GM23338 (cell line): Measurements from ENCODE around the gene ACOX2. TPM values are rescaled to one million over a fixed set of nuclear protein-coding genes. Genes with fewer than 3 reads are reported as not detected.

Experiments
- ATAC-seq: fragments of 200-7000 bp; cut with Tn5 transposase; 3 replicates; pipeline ENCODE4 v1.9.1; 2020
- DNase-seq: peaks from one replicate; pipeline ENCODE4 v3.0.0-alpha.2; 2015; ENCODE audit warnings: low spot score
- H2AFZ ChIP-seq: fragments of 200-600 bp; sonication (generic); 2 replicates; pipeline ENCODE4 v1.8.0; 2016; ENCODE audit warnings: antibody characterized with exemption, mild to moderate bottlenecking, moderate library complexity
- H3F3A ChIP-seq: fragments of 200-600 bp; sonication (generic); replicated peaks from 2 replicates; pipeline ENCODE4 v1.8.0; 2017; ENCODE audit warnings: antibody characterized with exemption, mixed run types, low read depth
- H3K27ac ChIP-seq: fragments of 200-600 bp; sonication (generic); 2 replicates; pipeline ENCODE4 v1.6.1; 2016; ENCODE audit warnings: low read depth
- H3K27me3 ChIP-seq: fragments of 200-600 bp; sonication (generic); 2 replicates; pipeline ENCODE4 v1.8.0; 2016; ENCODE audit warnings: mild to moderate bottlenecking, mixed run types, moderate library complexity; ENCODE audit not compliant: insufficient read depth
- H3K36me3 ChIP-seq: fragments of 200-600 bp; sonication (generic); 2 replicates; pipeline ENCODE4 v1.8.0; 2016; ENCODE audit warnings: mild to moderate bottlenecking; ENCODE audit not compliant: insufficient read depth
- H3K4me1 ChIP-seq: fragments of 200-600 bp; sonication (generic); 2 replicates; pipeline ENCODE4 v1.8.0; 2016; ENCODE audit warnings: mild to moderate bottlenecking, moderate library complexity; ENCODE audit not compliant: insufficient read depth
- H3K4me2 ChIP-seq: fragments of 200-600 bp; sonication (generic); 2 replicates; pipeline ENCODE4 v1.7.1; 2017; ENCODE audit warnings: mixed run types
- H3K4me3 ChIP-seq: fragments of 200-600 bp; sonication (generic); 2 replicates; pipeline ENCODE4 v1.6.1; 2016; ENCODE audit warnings: mixed run types
- H3K79me2 ChIP-seq: fragments of 200-600 bp; sonication (generic); replicated peaks from 2 replicates; pipeline ENCODE4 v1.8.0; 2017; ENCODE audit warnings: mild to moderate bottlenecking; ENCODE audit not compliant: insufficient read depth
- H3K9me2 ChIP-seq: fragments of 200-600 bp; sonication (generic); 2 replicates; pipeline ENCODE4 v1.8.0; 2017; ENCODE audit not compliant: insufficient read depth
- H4K20me1 ChIP-seq: fragments of 200-600 bp; sonication (generic); replicated peaks from 2 replicates; pipeline ENCODE4 v1.8.0; 2017; ENCODE audit warnings: mild to moderate bottlenecking; ENCODE audit not compliant: insufficient read depth
- H3K27ac Mint-ChIP-seq: 2 replicates; pipeline ENCODE4 v1.8.0; 2020; ENCODE audit warnings: inconsistent platforms, mild to moderate bottlenecking, moderate library complexity, mixed read lengths
- H3K27me3 Mint-ChIP-seq: 3 replicates; pipeline ENCODE4 v1.8.0; 2022; ENCODE audit warnings: low read depth, mild to moderate bottlenecking, moderate library complexity, mixed read lengths, inconsistent platforms; ENCODE audit not compliant: insufficient read depth, poor library complexity
- H3K36me3 Mint-ChIP-seq: 3 replicates; pipeline ENCODE4 v1.8.0; 2021; ENCODE audit warnings: low read depth, mild to moderate bottlenecking, inconsistent platforms, moderate library complexity, mixed read lengths
- H3K4me1 Mint-ChIP-seq: 3 replicates; pipeline ENCODE4 v1.8.0; 2020; ENCODE audit warnings: mild to moderate bottlenecking, inconsistent platforms, mixed read lengths
- H3K4me3 Mint-ChIP-seq: 3 replicates; pipeline ENCODE4 v1.8.0; 2021; ENCODE audit warnings: moderate library complexity, mild to moderate bottlenecking, inconsistent platforms, mixed read lengths
- H3K9me3 Mint-ChIP-seq: 3 replicates; pipeline ENCODE4 v1.8.0; 2020; ENCODE audit warnings: moderate library complexity, mild to moderate bottlenecking, inconsistent platforms, mixed read lengths
- CREB1 ChIP-seq: fragments of 250-450 bp; sonication (Bioruptor Pico); IDR thresholded peaks from 2 replicates; pipeline ENCODE4 v1.5.0; 2020; ENCODE audit warnings: low read depth, mild to moderate bottlenecking, moderate library complexity
- EZH2 ChIP-seq: fragments of 200-600 bp; sonication (generic); IDR thresholded peaks from one replicate; pipeline ENCODE4 v1.8.0; 2017; ENCODE audit warnings: antibody characterized with exemption, mild to moderate bottlenecking, low read depth; ENCODE audit not compliant: unreplicated experiment
- EZH2phosphoT487 ChIP-seq: fragments of 200-600 bp; sonication (generic); IDR thresholded peaks from one replicate; pipeline ENCODE4 v1.8.1; 2018; ENCODE audit warnings: antibody characterized with exemption; ENCODE audit not compliant: unreplicated experiment
- JUNB ChIP-seq: IDR thresholded peaks from one replicate; pipeline ENCODE4 v1.6.1; 2016; ENCODE audit warnings: antibody characterized with exemption; ENCODE audit not compliant: unreplicated experiment
- NANOG ChIP-seq: IDR thresholded peaks from 2 replicates; pipeline ENCODE4 v1.6.1; 2016; ENCODE audit warnings: antibody characterized with exemption, borderline replicate concordance
- POLR2AphosphoS5 ChIP-seq: IDR thresholded peaks from 2 replicates; pipeline ENCODE4 v1.6.1; 2016; ENCODE audit warnings: antibody characterized with exemption, low read depth
- STAT1 ChIP-seq: IDR thresholded peaks from one replicate; pipeline ENCODE4 v1.6.1; 2016; ENCODE audit warnings: antibody characterized with exemption; ENCODE audit not compliant: unreplicated experiment
- ZNF114 ChIP-seq: fragments of 250-450 bp; sonication (Bioruptor Pico); IDR thresholded peaks from 2 replicates; pipeline ENCODE4 v1.5.0; 2020; ENCODE audit warnings: mild to moderate bottlenecking, moderate library complexity
- ZNF331 ChIP-seq: fragments of 250-450 bp; sonication (Bioruptor Pico); IDR thresholded peaks from 2 replicates; pipeline ENCODE4 v1.5.0; 2020; ENCODE audit warnings: low read depth, mild to moderate bottlenecking, moderate library complexity
- polyA plus RNA-seq: library from polyadenylated mRNA; unstranded; fragments of >200 nt; fragmentation: Nextera tagmentation; extraction: Ambion mirVana; gene quantifications from 2 replicates; pipeline ENCODE4 v1.2.1, GENCODE V29; 2016
- total RNA-seq: library from RNA; depleted of rRNA; stranded (reverse); fragments of >200 nt; shearing (Covaris generic); gene quantifications from 2 replicates; pipeline ENCODE4 v1.2.3, GENCODE V29; 2014
- TF ChIP-seq, protein P1 (sequence below): IDR thresholded peaks from one replicate; pipeline ENCODE4 v1.6.1; 2018; ENCODE audit warnings: antibody characterized with exemption; ENCODE audit not compliant: unreplicated experiment
- TF ChIP-seq, protein P2 (sequence below), 2 experiments: fragments of 200-600 bp in 1 of 2; sonication (generic) in 1 of 2; conservative IDR thresholded peaks; 2 replicates each; pipeline versions ENCODE4 v1.5.1 to v1.6.1; 2016 to 2017; ENCODE audit warnings: antibody characterized with exemption in 2 of 2, low read depth in 2 of 2, mild to moderate bottlenecking in 2 of 2, moderate library complexity in 1 of 2
- TF ChIP-seq, protein P3 (sequence below): IDR thresholded peaks from 2 replicates; pipeline ENCODE4 v1.6.1; 2016; ENCODE audit warnings: antibody characterized with exemption
- TF ChIP-seq, protein P4 (sequence below): fragments of 250-450 bp; sonication (Bioruptor Pico); IDR thresholded peaks from 2 replicates; pipeline ENCODE4 v1.5.0; 2020; ENCODE audit warnings: mild to moderate bottlenecking, moderate library complexity

ACOX2 gene
- total and polyA plus RNA-seq, 2 experiments from 2014 or later = 1.1 to 1.9 TPM

DNA sequence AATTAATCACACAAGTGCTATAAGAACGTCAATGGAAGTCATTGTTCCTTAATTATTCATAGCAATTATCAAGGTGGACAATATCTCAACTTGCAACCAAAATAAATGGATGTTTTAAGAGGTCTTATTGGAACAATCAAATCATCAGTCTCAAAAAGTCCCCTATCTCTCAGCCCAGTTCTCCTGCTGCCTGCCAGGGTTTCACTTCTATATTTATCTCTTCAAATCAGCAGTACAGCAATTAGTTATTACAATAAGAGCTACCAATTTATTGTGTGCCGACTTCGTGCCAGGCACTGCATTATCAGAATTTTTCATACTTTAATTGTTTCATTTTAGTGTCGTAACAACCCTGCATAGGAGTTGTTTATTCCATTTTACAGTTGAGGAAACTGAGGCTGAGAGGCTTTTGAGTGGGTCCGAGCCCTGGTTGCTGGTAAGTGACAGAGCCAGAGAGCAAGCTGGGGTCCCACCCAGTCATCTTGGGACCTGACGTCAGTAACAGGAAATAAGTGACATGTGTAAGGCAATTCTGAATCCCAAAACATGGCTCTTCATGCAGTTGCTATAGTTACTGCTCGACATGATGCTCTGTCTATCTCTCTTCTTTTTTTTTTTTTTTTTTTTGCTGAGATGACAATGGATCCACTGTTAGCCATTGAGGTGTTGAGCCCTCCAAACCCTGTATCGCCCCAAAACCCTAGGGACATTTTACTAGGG is 53.9 kb downstream of the ACOX2 start:
- H3K36me3 ChIP-seq = no peaks in the 10 kb centered on the region
- DNase-seq (no peak), ATAC-seq (no peak)
- no peak overlapping the region for H3K4me2 ChIP-seq
- no peaks in the 10 kb centered on the region; the same call in 1 of the 2 replicates for H3K4me1 ChIP-seq
- Mint-ChIP-seq H3K4me1 (peaks cover 4% of the 10 kb centered on the region), H3K27ac (no peak overlapping the region), H3K27me3 (peaks cover 8% of the 10 kb centered on the region), H3K36me3 (no peaks in the 10 kb centered on the region), H3K4me3 (no peak overlapping the region), H3K9me3 (no peaks in the 10 kb centered on the region; the same call in 2 of the 3 replicates)
- no peak overlapping the region for H3K27ac ChIP-seq
- H4K20me1 ChIP-seq = no peaks in the 10 kb centered on the region
- no peaks in the 10 kb centered on the region for H3K27me3 ChIP-seq
- H3F3A ChIP-seq = no peaks in the 10 kb centered on the region
- no peak overlapping the region for H2AFZ ChIP-seq
- TF ChIP-seq CREB1 (CRISPR knock-in tag) = no peak
- TF ChIP-seq ZNF331 = no peak
- TF ChIP-seq JUNB = no peak
- TF ChIP-seq POLR2AphosphoS5 = no peak
- TF ChIP-seq, protein P1, sequence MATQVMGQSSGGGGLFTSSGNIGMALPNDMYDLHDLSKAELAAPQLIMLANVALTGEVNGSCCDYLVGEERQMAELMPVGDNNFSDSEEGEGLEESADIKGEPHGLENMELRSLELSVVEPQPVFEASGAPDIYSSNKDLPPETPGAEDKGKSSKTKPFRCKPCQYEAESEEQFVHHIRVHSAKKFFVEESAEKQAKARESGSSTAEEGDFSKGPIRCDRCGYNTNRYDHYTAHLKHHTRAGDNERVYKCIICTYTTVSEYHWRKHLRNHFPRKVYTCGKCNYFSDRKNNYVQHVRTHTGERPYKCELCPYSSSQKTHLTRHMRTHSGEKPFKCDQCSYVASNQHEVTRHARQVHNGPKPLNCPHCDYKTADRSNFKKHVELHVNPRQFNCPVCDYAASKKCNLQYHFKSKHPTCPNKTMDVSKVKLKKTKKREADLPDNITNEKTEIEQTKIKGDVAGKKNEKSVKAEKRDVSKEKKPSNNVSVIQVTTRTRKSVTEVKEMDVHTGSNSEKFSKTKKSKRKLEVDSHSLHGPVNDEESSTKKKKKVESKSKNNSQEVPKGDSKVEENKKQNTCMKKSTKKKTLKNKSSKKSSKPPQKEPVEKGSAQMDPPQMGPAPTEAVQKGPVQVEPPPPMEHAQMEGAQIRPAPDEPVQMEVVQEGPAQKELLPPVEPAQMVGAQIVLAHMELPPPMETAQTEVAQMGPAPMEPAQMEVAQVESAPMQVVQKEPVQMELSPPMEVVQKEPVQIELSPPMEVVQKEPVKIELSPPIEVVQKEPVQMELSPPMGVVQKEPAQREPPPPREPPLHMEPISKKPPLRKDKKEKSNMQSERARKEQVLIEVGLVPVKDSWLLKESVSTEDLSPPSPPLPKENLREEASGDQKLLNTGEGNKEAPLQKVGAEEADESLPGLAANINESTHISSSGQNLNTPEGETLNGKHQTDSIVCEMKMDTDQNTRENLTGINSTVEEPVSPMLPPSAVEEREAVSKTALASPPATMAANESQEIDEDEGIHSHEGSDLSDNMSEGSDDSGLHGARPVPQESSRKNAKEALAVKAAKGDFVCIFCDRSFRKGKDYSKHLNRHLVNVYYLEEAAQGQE = no peak
- TF ChIP-seq EZH2 = no peak
- TF ChIP-seq STAT1 = no peak
- TF ChIP-seq, protein P2, sequence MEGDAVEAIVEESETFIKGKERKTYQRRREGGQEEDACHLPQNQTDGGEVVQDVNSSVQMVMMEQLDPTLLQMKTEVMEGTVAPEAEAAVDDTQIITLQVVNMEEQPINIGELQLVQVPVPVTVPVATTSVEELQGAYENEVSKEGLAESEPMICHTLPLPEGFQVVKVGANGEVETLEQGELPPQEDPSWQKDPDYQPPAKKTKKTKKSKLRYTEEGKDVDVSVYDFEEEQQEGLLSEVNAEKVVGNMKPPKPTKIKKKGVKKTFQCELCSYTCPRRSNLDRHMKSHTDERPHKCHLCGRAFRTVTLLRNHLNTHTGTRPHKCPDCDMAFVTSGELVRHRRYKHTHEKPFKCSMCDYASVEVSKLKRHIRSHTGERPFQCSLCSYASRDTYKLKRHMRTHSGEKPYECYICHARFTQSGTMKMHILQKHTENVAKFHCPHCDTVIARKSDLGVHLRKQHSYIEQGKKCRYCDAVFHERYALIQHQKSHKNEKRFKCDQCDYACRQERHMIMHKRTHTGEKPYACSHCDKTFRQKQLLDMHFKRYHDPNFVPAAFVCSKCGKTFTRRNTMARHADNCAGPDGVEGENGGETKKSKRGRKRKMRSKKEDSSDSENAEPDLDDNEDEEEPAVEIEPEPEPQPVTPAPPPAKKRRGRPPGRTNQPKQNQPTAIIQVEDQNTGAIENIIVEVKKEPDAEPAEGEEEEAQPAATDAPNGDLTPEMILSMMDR (conservative IDR thresholded peaks at IDR 0.05; ENCODE audit: low read depth in 2 of 2) = no peak
- TF ChIP-seq, protein P3, sequence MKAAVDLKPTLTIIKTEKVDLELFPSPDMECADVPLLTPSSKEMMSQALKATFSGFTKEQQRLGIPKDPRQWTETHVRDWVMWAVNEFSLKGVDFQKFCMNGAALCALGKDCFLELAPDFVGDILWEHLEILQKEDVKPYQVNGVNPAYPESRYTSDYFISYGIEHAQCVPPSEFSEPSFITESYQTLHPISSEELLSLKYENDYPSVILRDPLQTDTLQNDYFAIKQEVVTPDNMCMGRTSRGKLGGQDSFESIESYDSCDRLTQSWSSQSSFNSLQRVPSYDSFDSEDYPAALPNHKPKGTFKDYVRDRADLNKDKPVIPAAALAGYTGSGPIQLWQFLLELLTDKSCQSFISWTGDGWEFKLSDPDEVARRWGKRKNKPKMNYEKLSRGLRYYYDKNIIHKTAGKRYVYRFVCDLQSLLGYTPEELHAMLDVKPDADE = no peak
- TF ChIP-seq, protein P4, sequence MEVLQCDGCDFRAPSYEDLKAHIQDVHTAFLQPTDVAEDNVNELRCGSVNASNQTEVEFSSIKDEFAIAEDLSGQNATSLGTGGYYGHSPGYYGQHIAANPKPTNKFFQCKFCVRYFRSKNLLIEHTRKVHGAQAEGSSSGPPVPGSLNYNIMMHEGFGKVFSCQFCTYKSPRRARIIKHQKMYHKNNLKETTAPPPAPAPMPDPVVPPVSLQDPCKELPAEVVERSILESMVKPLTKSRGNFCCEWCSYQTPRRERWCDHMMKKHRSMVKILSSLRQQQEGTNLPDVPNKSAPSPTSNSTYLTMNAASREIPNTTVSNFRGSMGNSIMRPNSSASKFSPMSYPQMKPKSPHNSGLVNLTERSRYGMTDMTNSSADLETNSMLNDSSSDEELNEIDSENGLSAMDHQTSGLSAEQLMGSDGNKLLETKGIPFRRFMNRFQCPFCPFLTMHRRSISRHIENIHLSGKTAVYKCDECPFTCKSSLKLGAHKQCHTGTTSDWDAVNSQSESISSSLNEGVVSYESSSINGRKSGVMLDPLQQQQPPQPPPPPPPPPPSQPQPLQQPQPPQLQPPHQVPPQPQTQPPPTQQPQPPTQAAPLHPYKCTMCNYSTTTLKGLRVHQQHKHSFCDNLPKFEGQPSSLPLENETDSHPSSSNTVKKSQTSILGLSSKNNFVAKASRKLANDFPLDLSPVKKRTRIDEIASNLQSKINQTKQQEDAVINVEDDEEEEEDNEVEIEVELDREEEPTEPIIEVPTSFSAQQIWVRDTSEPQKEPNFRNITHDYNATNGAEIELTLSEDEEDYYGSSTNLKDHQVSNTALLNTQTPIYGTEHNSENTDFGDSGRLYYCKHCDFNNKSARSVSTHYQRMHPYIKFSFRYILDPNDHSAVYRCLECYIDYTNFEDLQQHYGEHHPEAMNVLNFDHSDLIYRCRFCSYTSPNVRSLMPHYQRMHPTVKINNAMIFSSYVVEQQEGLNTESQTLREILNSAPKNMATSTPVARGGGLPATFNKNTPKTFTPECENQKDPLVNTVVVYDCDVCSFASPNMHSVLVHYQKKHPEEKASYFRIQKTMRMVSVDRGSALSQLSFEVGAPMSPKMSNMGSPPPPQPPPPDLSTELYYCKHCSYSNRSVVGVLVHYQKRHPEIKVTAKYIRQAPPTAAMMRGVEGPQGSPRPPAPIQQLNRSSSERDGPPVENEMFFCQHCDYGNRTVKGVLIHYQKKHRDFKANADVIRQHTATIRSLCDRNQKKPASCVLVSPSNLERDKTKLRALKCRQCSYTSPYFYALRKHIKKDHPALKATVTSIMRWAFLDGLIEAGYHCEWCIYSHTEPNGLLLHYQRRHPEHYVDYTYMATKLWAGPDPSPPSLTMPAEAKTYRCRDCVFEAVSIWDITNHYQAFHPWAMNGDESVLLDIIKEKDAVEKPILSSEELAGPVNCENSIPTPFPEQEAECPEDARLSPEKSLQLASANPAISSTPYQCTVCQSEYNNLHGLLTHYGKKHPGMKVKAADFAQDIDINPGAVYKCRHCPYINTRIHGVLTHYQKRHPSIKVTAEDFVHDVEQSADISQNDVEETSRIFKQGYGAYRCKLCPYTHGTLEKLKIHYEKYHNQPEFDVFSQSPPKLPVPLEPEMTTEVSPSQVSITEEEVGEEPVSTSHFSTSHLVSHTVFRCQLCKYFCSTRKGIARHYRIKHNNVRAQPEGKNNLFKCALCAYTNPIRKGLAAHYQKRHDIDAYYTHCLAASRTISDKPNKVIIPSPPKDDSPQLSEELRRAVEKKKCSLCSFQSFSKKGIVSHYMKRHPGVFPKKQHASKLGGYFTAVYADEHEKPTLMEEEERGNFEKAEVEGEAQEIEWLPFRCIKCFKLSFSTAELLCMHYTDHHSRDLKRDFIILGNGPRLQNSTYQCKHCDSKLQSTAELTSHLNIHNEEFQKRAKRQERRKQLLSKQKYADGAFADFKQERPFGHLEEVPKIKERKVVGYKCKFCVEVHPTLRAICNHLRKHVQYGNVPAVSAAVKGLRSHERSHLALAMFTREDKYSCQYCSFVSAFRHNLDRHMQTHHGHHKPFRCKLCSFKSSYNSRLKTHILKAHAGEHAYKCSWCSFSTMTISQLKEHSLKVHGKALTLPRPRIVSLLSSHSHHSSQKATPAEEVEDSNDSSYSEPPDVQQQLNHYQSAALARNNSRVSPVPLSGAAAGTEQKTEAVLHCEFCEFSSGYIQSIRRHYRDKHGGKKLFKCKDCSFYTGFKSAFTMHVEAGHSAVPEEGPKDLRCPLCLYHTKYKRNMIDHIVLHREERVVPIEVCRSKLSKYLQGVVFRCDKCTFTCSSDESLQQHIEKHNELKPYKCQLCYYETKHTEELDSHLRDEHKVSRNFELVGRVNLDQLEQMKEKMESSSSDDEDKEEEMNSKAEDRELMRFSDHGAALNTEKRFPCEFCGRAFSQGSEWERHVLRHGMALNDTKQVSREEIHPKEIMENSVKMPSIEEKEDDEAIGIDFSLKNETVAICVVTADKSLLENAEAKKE (CRISPR knock-in tag) = no peak
- no peak for TF ChIP-seq ZNF114 (CRISPR knock-in tag)
- no peak for TF ChIP-seq NANOG
- no peak for TF ChIP-seq EZH2phosphoT487
- H3K9me2 ChIP-seq = 0 out of 2 replicates have a peak, but pooled peaks cover 6% of the 10 kb centered on the region
- H3K4me3 ChIP-seq = no peak overlapping the region
- H3K79me2 ChIP-seq = no peaks in the 10 kb centered on the region
